Activated T-cell treated with anti-CD3 and anti-CD28 coated beads, Interleukin-2, amount 50 U/mL, for 72 hours (primary cell): Measurements from ENCODE around the gene PHACTR3. TPM values are rescaled to one million over a fixed set of nuclear protein-coding genes. Genes with fewer than 3 reads are reported as not detected.

Experiments
- ATAC-seq, 2 donors: fragments of 150-1000 bp; cut with Tn5 transposase; replicated peaks in 1 of 2; 2 replicates each; pipeline ENCODE4 v1.10.0; 2021; ENCODE audit warnings: moderate library complexity in 2 of 2, mild to moderate bottlenecking in 1 of 2
- DNase-seq, 2 donors: peaks; one replicate each; pipeline ENCODE4 v3.0.0; 2021 to 2022; ENCODE audit warnings: mixed read lengths in 1 of 2
- H3K27ac Mint-ChIP-seq: one replicate; pipeline ENCODE4 v1.8.0; 2022; ENCODE audit warnings: mild to moderate bottlenecking, moderate library complexity, mixed read lengths
- H3K27me3 Mint-ChIP-seq: one replicate; pipeline ENCODE4 v1.8.0; 2022; ENCODE audit warnings: low read depth, mixed read lengths
- H3K36me3 Mint-ChIP-seq, 2 donors: one replicate each; pipeline ENCODE4 v1.8.0; 2022; ENCODE audit warnings: mixed read lengths in 2 of 2, mild to moderate bottlenecking in 1 of 2; ENCODE audit not compliant: insufficient read depth in 2 of 2
- H3K4me1 Mint-ChIP-seq: one replicate; pipeline ENCODE4 v1.8.0; 2022; ENCODE audit warnings: low read depth, mixed read lengths
- H3K4me3 Mint-ChIP-seq, 2 donors: one replicate each; pipeline ENCODE4 v1.8.0; 2022; ENCODE audit warnings: mild to moderate bottlenecking in 2 of 2, mixed read lengths in 2 of 2, moderate library complexity in 2 of 2
- H3K9me3 Mint-ChIP-seq, 2 donors: one replicate each; pipeline ENCODE4 v1.8.0; 2022; ENCODE audit warnings: mixed read lengths in 2 of 2
- total RNA-seq, 2 donors: library from RNA; stranded (reverse); gene quantifications; one replicate each; pipeline ENCODE4 v1.2.3, GENCODE V29; 2022

Gene PHACTR3
- total RNA-seq, 2 donors from 2014 or later: not detected

GRCh38 chr20:59567585-59568508 is 36.5 kb upstream of the PHACTR3 start:
- peaks cover 13% of the 10 kb centered on the region for H3K4me1 Mint-ChIP-seq
- H3K27me3 Mint-ChIP-seq: peaks cover 24% of the 10 kb centered on the region
- no peaks in the 10 kb centered on the region for H3K36me3 Mint-ChIP-seq
- no peaks in the 10 kb centered on the region for H3K9me3 Mint-ChIP-seq
- no peak overlapping the region for H3K27ac Mint-ChIP-seq
- ATAC-seq (no peak), DNase-seq (no peak)
- H3K4me3 Mint-ChIP-seq: no peak overlapping the region

- no peak for DNase-seq
- no peaks in the 10 kb centered on the region for H3K36me3 Mint-ChIP-seq
- peaks cover 30% of the 10 kb centered on the region for H3K27me3 Mint-ChIP-seq
- no peak overlapping the region for H3K27ac Mint-ChIP-seq
- no peak overlapping the region for H3K4me3 Mint-ChIP-seq
- H3K4me1 Mint-ChIP-seq: peaks cover 13% of the 10 kb centered on the region
- H3K9me3 Mint-ChIP-seq: no peaks in the 10 kb centered on the region
- ATAC-seq: no peak
Observed at GRCh38 chr20:59568509-59569024, 35.8 kb upstream of the PHACTR3 start.

DNA sequence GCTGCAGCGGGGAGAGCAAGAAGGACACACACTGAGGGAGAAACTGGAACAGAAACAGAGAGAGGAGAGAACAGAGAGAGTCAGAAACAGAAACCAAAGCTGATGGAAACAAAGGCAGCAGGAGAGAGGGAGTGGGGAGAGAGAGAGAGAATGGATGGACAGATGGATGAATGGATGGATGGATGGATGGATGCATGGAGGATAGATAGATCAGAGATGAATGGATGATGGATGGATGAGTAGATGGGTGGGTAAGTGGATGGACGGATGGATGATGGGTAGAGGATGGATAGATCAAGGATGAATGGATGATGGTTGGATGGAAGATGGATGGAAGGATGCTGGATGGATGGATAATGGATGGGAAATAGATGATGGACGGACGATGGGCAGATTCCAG is 35.0 kb upstream of the PHACTR3 start:
- no peak for DNase-seq
- no peak overlapping the region for H3K4me3 Mint-ChIP-seq
- H3K9me3 Mint-ChIP-seq: no peaks in the 10 kb centered on the region
- H3K36me3 Mint-ChIP-seq: no peaks in the 10 kb centered on the region
- H3K27ac Mint-ChIP-seq: no peak overlapping the region
- H3K27me3 Mint-ChIP-seq: peaks cover 30% of the 10 kb centered on the region
- ATAC-seq: no peak
- H3K4me1 Mint-ChIP-seq: peaks cover 13% of the 10 kb centered on the region

DNA sequence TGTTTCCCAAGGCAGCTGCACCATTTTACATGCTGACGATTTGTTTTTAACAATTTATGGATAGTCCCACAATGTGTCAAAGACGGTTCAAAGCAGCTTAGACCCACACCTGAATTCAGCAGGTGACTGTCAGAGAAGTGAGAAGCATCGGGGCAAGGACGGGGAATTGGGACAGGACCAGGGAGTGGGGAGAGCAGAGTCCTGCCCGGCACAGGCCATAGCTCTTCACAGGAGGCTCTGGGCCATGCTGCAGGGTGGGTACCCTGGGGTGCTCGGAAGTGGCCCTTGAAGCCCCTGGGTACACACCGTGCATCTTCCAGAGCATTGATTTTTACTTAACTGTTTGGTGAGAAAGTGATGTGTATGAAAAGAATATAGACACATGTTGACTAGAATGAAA is 33.2 kb upstream of the PHACTR3 start:
- Mint-ChIP-seq H3K36me3 (no peaks in the 10 kb centered on the region), H3K27ac (no peak overlapping the region), H3K4me1 (peaks cover 13% of the 10 kb centered on the region), H3K9me3 (no peaks in the 10 kb centered on the region), H3K4me3 (peak overlapping the region in 1 of 2 donors; percentile 70), H3K27me3 (peaks cover 39% of the 10 kb centered on the region)
- peak in 1 of 2 donors; percentile 22 for ATAC-seq
- DNase-seq: no peak

GRCh38 chr20:59571551-59572314 is 32.6 kb upstream of the PHACTR3 start:
- H3K4me3 Mint-ChIP-seq: peak overlapping the region; percentile 11 to 70
- H3K27ac Mint-ChIP-seq: no peak overlapping the region

GRCh38 chr20:59572515-59572914 is 31.8 kb upstream of the PHACTR3 start:
- Mint-ChIP-seq H3K9me3 (no peaks in the 10 kb centered on the region), H3K4me3 (no peak overlapping the region), H3K27ac (no peak overlapping the region), H3K36me3 (no peaks in the 10 kb centered on the region), H3K27me3 (peaks cover 44% of the 10 kb centered on the region), H3K4me1 (peaks cover 13% of the 10 kb centered on the region)
- ATAC-seq: no peak
- no peak for DNase-seq

More at GRCh38 chr20:59571551-59572314, 32.6 kb upstream of the PHACTR3 start:
- Mint-ChIP-seq H3K36me3 (no peaks in the 10 kb centered on the region), H3K9me3 (no peaks in the 10 kb centered on the region), H3K27me3 (peaks cover 44% of the 10 kb centered on the region), H3K4me1 (peaks cover 13% of the 10 kb centered on the region)
- ATAC-seq (peak; percentile 56 to 71), DNase-seq (peak; percentile 63 to 64)

GRCh38 chr20:59573837-59574236 is 30.5 kb upstream of the PHACTR3 start:
- H3K27ac Mint-ChIP-seq: no peak overlapping the region
- DNase-seq: no peak
- no peaks in the 10 kb centered on the region for H3K36me3 Mint-ChIP-seq
- no peaks in the 10 kb centered on the region for H3K9me3 Mint-ChIP-seq
- peaks cover 13% of the 10 kb centered on the region for H3K4me1 Mint-ChIP-seq
- no peak for ATAC-seq
- H3K27me3 Mint-ChIP-seq: peaks cover 54% of the 10 kb centered on the region
- H3K4me3 Mint-ChIP-seq: no peak overlapping the region

DNA sequence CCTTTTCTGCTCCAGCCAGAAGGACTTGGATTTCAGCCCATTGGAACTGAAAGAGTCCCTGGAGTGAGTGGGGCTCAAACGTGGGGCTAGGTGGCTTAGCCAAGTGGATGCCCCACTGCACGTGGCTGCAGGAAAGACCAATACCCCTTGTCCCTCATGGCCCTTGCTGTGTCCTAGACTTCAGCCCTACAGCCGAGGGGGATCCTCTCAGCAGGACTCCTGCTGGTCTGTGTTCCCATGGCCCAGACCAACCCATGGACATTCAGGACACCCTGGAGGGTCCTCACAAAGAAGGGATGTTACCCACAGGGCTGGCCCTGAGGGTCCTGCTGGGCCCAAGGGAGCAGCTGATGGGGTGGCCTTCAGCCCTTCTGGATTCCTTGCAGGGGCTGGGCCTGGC is 30.0 kb upstream of the PHACTR3 start:
- Mint-ChIP-seq H3K27me3 (peaks cover 56% of the 10 kb centered on the region), H3K9me3 (no peaks in the 10 kb centered on the region)

DNA sequence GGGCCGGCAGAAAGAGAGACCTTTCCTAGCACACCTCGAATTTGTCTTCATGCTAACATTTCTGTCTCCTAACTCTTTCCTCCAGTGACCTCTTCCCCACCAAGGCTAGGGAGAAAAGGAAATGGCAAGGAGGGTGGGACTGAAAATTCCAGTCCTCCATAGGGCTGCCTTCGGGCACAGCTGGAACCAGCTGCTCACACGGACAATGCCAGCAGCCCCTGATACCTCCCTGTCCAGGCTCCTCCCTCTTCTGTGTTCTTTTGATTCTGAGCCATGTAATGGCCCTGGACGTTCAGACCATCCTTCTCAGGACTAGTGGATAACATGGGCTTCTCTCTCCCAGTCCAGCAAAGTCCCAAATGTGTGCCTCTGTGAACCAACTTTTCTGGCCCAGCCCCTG is 29.1 kb upstream of the PHACTR3 start:
- peaks cover 13% of the 10 kb centered on the region for H3K4me1 Mint-ChIP-seq
- ATAC-seq: no peak

More for the DNA sequence above, 30.0 kb upstream of the PHACTR3 start:
- no peak overlapping the region for H3K27ac Mint-ChIP-seq
- peaks cover 13% of the 10 kb centered on the region for H3K4me1 Mint-ChIP-seq
- DNase-seq (no peak), ATAC-seq (no peak)
- H3K4me3 Mint-ChIP-seq: no peak overlapping the region
- H3K36me3 Mint-ChIP-seq: no peaks in the 10 kb centered on the region

GRCh38 chr20:59575653-59576052 is 28.7 kb upstream of the PHACTR3 start:
- H3K27ac Mint-ChIP-seq: no peak overlapping the region
- peaks cover 59% of the 10 kb centered on the region for H3K27me3 Mint-ChIP-seq
- no peaks in the 10 kb centered on the region for H3K9me3 Mint-ChIP-seq

More for the DNA sequence above, 29.1 kb upstream of the PHACTR3 start:
- no peak for DNase-seq
- Mint-ChIP-seq H3K4me3 (no peak overlapping the region), H3K9me3 (no peaks in the 10 kb centered on the region), H3K27ac (no peak overlapping the region), H3K36me3 (no peaks in the 10 kb centered on the region), H3K27me3 (peaks cover 59% of the 10 kb centered on the region)

GRCh38 chr20:59576216-59576953 is 28.0 kb upstream of the PHACTR3 start:
- no peak for DNase-seq

More at GRCh38 chr20:59575653-59576052, 28.7 kb upstream of the PHACTR3 start:
- H3K4me1 Mint-ChIP-seq: peaks cover 13% of the 10 kb centered on the region
- H3K4me3 Mint-ChIP-seq: no peak overlapping the region
- DNase-seq (no peak), ATAC-seq (no peak)
- H3K36me3 Mint-ChIP-seq: no peaks in the 10 kb centered on the region

GRCh38 chr20:59577037-59577808 is 27.1 kb upstream of the PHACTR3 start:
- no peak for DNase-seq
- Mint-ChIP-seq H3K27me3 (peaks cover 45% of the 10 kb centered on the region), H3K4me1 (peaks cover under 1% of the 10 kb centered on the region), H3K27ac (no peak overlapping the region), H3K4me3 (no peak overlapping the region), H3K9me3 (no peaks in the 10 kb centered on the region), H3K36me3 (no peaks in the 10 kb centered on the region)
- no peak for ATAC-seq

More at GRCh38 chr20:59576216-59576953, 28.0 kb upstream of the PHACTR3 start:
- Mint-ChIP-seq H3K4me1 (peaks cover 9% of the 10 kb centered on the region), H3K4me3 (no peak overlapping the region), H3K27ac (no peak overlapping the region), H3K36me3 (no peaks in the 10 kb centered on the region), H3K27me3 (peaks cover 53% of the 10 kb centered on the region), H3K9me3 (no peaks in the 10 kb centered on the region)
- no peak for ATAC-seq
